DOHH2 (cell line): ENCODE results near the gene FLCN.
A peak's percentile ranks its signal among the peaks of the same experiment; 100 is the strongest.

Experiments
- H3F3A ChIP-seq: fragments of 200-600 bp; sonication (generic), shearing (Covaris generic); 2 replicates; pipeline ENCODE4 v1.6.0; 2016; ENCODE audit warnings: antibody characterized with exemption, mild to moderate bottlenecking; ENCODE audit not compliant: control insufficient read depth, insufficient read depth
- H3K27ac ChIP-seq: fragments of 200-600 bp; sonication (generic); 2 replicates; pipeline ENCODE4 v1.5.1; 2014; ENCODE audit warnings: low read depth, mild to moderate bottlenecking, low read length, moderate library complexity
- H3K27me3 ChIP-seq: fragments of 200-600 bp; sonication (generic); 2 replicates; pipeline ENCODE4 v1.6.1; 2014; ENCODE audit warnings: mild to moderate bottlenecking, low read length, mixed read lengths; ENCODE audit not compliant: control insufficient read depth
- H3K36me3 ChIP-seq: fragments of 200-600 bp; sonication (generic); 2 replicates; pipeline ENCODE4 v1.6.1; 2014; ENCODE audit warnings: mild to moderate bottlenecking, low read length, moderate library complexity, mixed read lengths; ENCODE audit not compliant: control insufficient read depth
- H3K4me1 ChIP-seq: fragments of 200-600 bp; sonication (generic); 2 replicates; pipeline ENCODE4 v1.6.1; 2014; ENCODE audit warnings: mild to moderate bottlenecking, low read length, mixed read lengths; ENCODE audit not compliant: control insufficient read depth
- H3K4me2 ChIP-seq: fragments of 200-600 bp; sonication (generic); 2 replicates; pipeline ENCODE4 v1.6.0; 2014; ENCODE audit warnings: mild to moderate bottlenecking, low read length, moderate library complexity
- H3K4me3 ChIP-seq: fragments of 200-600 bp; sonication (generic); 2 replicates; pipeline ENCODE4 v1.5.1; 2014; ENCODE audit warnings: mild to moderate bottlenecking, low read length, mixed read lengths
- H3K79me2 ChIP-seq: fragments of 200-600 bp; sonication (generic); 2 replicates; pipeline ENCODE4 v1.6.1; 2014; ENCODE audit warnings: mild to moderate bottlenecking, low read length, mixed read lengths; ENCODE audit not compliant: control insufficient read depth
- H3K9me2 ChIP-seq: fragments of 200-600 bp; sonication (generic); replicated peaks from 2 replicates; pipeline ENCODE4 v1.6.1; 2014; ENCODE audit warnings: mild to moderate bottlenecking, low read length, mixed read lengths; ENCODE audit not compliant: control insufficient read depth
- H3K9me3 ChIP-seq: fragments of 200-600 bp; sonication (generic); 2 replicates; pipeline ENCODE4 v1.6.1; 2014; ENCODE audit warnings: antibody characterized with exemption, low read length, mixed read lengths; ENCODE audit not compliant: control insufficient read depth, insufficient read depth
- H4K20me1 ChIP-seq: fragments of 200-600 bp; sonication (generic); 2 replicates; pipeline ENCODE4 v1.6.0; 2014; ENCODE audit warnings: low read depth, mild to moderate bottlenecking, antibody characterized with exemption, low read length, moderate library complexity; ENCODE audit not compliant: control insufficient read depth, insufficient read depth
- CTCF ChIP-seq: fragments of 200-600 bp; sonication (generic); IDR thresholded peaks from one replicate; pipeline ENCODE4 v1.5.1; 2014; ENCODE audit warnings: antibody characterized with exemption, mild to moderate bottlenecking, low read depth, low read length; ENCODE audit not compliant: poor library complexity, severe bottlenecking
- EZH2phosphoT487 ChIP-seq: fragments of 200-600 bp; sonication (generic); IDR thresholded peaks from 2 replicates; pipeline ENCODE4 v1.6.1; 2017; ENCODE audit warnings: borderline replicate concordance, mild to moderate bottlenecking, antibody characterized with exemption, low read length, moderate library complexity, mixed read lengths

FLCN gene

GRCh38 chr17:17205368-17206123, 31.4 kb downstream of the FLCN start:
- Histone ChIP-seq H3F3A (peaks cover 10% of the 10 kb centered on the region), H3K4me1 (peaks cover 24% of the 10 kb centered on the region), H3K9me2 (no peaks in the 10 kb centered on the region), H3K9me3 (no peaks in the 10 kb centered on the region), H3K4me2 (peak overlapping the region; percentile 84), H3K79me2 (peaks cover 44% of the 10 kb centered on the region), H3K4me3 (peak overlapping the region; percentile 79), H3K27ac (peak overlapping the region; percentile 51), H3K27me3 (no peaks in the 10 kb centered on the region), H4K20me1 (peaks cover 7% of the 10 kb centered on the region; the same call in 1 of the 2 replicates), H3K36me3 (peaks cover 30% of the 10 kb centered on the region)
- no peak for TF ChIP-seq CTCF
- no peak for TF ChIP-seq EZH2phosphoT487

GRCh38 chr17:17204635-17205231, 32.2 kb downstream of the FLCN start:
- no peak overlapping the region for H3K27ac ChIP-seq

GRCh38 chr17:17204041-17204591, 32.9 kb downstream of the FLCN start:
- peaks cover 7% of the 10 kb centered on the region; the same call in 1 of the 2 replicates for H4K20me1 ChIP-seq
- no peaks in the 10 kb centered on the region for H3K27me3 ChIP-seq
- H3K27ac ChIP-seq, result no peak overlapping the region
- H3K79me2 ChIP-seq, result peaks cover 44% of the 10 kb centered on the region
- peak overlapping the region; percentile 84 for H3K4me2 ChIP-seq
- H3K36me3 ChIP-seq, result peaks cover 33% of the 10 kb centered on the region
- TF ChIP-seq CTCF (no peak), EZH2phosphoT487 (no peak)
- no peaks in the 10 kb centered on the region for H3K9me2 ChIP-seq
- no peaks in the 10 kb centered on the region for H3K9me3 ChIP-seq
- H3K4me1 ChIP-seq, result peaks cover 24% of the 10 kb centered on the region
- H3K4me3 ChIP-seq, result peak overlapping the region; percentile 79
- peaks cover 10% of the 10 kb centered on the region for H3F3A ChIP-seq

More at GRCh38 chr17:17204635-17205231, 32.2 kb downstream of the FLCN start:
- H3K4me3 ChIP-seq, result peak overlapping the region; percentile 79
- H3K36me3 ChIP-seq, result peaks cover 33% of the 10 kb centered on the region
- H3K79me2 ChIP-seq, result peaks cover 44% of the 10 kb centered on the region
- H3K27me3 ChIP-seq, result no peaks in the 10 kb centered on the region
- no peaks in the 10 kb centered on the region for H3K9me3 ChIP-seq
- peaks cover 10% of the 10 kb centered on the region for H3F3A ChIP-seq
- TF ChIP-seq CTCF, result no peak
- TF ChIP-seq EZH2phosphoT487, result no peak
- no peaks in the 10 kb centered on the region for H3K9me2 ChIP-seq
- peaks cover 24% of the 10 kb centered on the region for H3K4me1 ChIP-seq
- peaks cover 7% of the 10 kb centered on the region; the same call in 1 of the 2 replicates for H4K20me1 ChIP-seq
- peak overlapping the region; percentile 84 for H3K4me2 ChIP-seq
